Nephron progenitor cell (in vitro differentiated cells): Measurements from ENCODE around the gene SPAG9.
A peak's percentile ranks its signal among the peaks of the same experiment; 100 is the strongest.

Experiments used
- DNase-seq: peaks from one replicate; pipeline ENCODE4 v3.0.0; 2021
- H3K27ac Mint-ChIP-seq: 2 replicates; pipeline ENCODE4 v1.8.0; 2021; ENCODE audit warnings: mild to moderate bottlenecking, moderate library complexity, mixed read lengths
- H3K27me3 Mint-ChIP-seq: 2 replicates; pipeline ENCODE4 v1.8.0; 2021; ENCODE audit warnings: mild to moderate bottlenecking, low read depth, mixed read lengths; ENCODE audit not compliant: poor library complexity
- H3K36me3 Mint-ChIP-seq: 2 replicates; pipeline ENCODE4 v1.8.0; 2021; ENCODE audit warnings: low read depth, mixed read lengths
- H3K4me1 Mint-ChIP-seq: 2 replicates; pipeline ENCODE4 v1.8.0; 2021; ENCODE audit warnings: mixed read lengths
- H3K4me3 Mint-ChIP-seq: 2 replicates; pipeline ENCODE4 v1.8.0; 2021; ENCODE audit warnings: mild to moderate bottlenecking, moderate library complexity, mixed read lengths
- H3K9me3 Mint-ChIP-seq: 2 replicates; pipeline ENCODE4 v1.8.0; 2021; ENCODE audit warnings: mild to moderate bottlenecking, moderate library complexity, mixed read lengths
- CTCF ChIP-seq: fragments of 200-600 bp; sonication (generic); IDR thresholded peaks from 2 replicates; pipeline ENCODE4 v1.5.0; 2021; ENCODE audit warnings: antibody characterized with exemption

SPAG9 gene

GRCh38 chr17:51164911-51165679 is 44.4 kb upstream of the SPAG9 start:
- Mint-ChIP-seq H3K4me1 (peaks cover 28% of the 10 kb centered on the region), H3K4me3 (peak overlapping the region; percentile 96), H3K9me3 (no peaks in the 10 kb centered on the region), H3K27me3 (peaks cover 10% of the 10 kb centered on the region), H3K36me3 (peaks cover 59% of the 10 kb centered on the region), H3K27ac (no peak overlapping the region)
- TF ChIP-seq CTCF = no peak
- peak; percentile 33 for DNase-seq

GRCh38 chr17:51161541-51161940 is 40.9 kb upstream of the SPAG9 start:
- no peak for DNase-seq
- H3K4me1 Mint-ChIP-seq = peaks cover 21% of the 10 kb centered on the region
- H3K4me3 Mint-ChIP-seq = no peak overlapping the region
- H3K27ac Mint-ChIP-seq = no peak overlapping the region
- no peak for TF ChIP-seq CTCF
- H3K36me3 Mint-ChIP-seq = peaks cover 66% of the 10 kb centered on the region
- no peaks in the 10 kb centered on the region for H3K9me3 Mint-ChIP-seq
- H3K27me3 Mint-ChIP-seq = peaks cover 10% of the 10 kb centered on the region

GRCh38 chr17:51159604-51160003 is 38.9 kb upstream of the SPAG9 start:
- peaks cover 5% of the 10 kb centered on the region for H3K4me1 Mint-ChIP-seq
- no peak for TF ChIP-seq CTCF
- no peak overlapping the region for H3K4me3 Mint-ChIP-seq
- H3K36me3 Mint-ChIP-seq = peaks cover 78% of the 10 kb centered on the region
- peaks cover 5% of the 10 kb centered on the region for H3K27me3 Mint-ChIP-seq
- H3K9me3 Mint-ChIP-seq = no peaks in the 10 kb centered on the region
- no peak overlapping the region for H3K27ac Mint-ChIP-seq
- no peak for DNase-seq

GRCh38 chr17:51155416-51155815 is 34.7 kb upstream of the SPAG9 start:
- Mint-ChIP-seq H3K4me3 (no peak overlapping the region), H3K4me1 (peaks cover 5% of the 10 kb centered on the region), H3K36me3 (peaks cover 44% of the 10 kb centered on the region), H3K27me3 (peaks cover 2% of the 10 kb centered on the region), H3K9me3 (no peaks in the 10 kb centered on the region), H3K27ac (no peak overlapping the region)
- no peak for TF ChIP-seq CTCF
- DNase-seq = no peak

- no peak for TF ChIP-seq CTCF
- no peak for DNase-seq
Measured at GRCh38 chr17:51154176-51154575, 33.5 kb upstream of the SPAG9 start.

More at GRCh38 chr17:51154176-51154575, 33.5 kb upstream of the SPAG9 start:
- H3K36me3 Mint-ChIP-seq = peaks cover 34% of the 10 kb centered on the region
- peaks cover 5% of the 10 kb centered on the region for H3K4me1 Mint-ChIP-seq
- no peaks in the 10 kb centered on the region for H3K9me3 Mint-ChIP-seq
- H3K4me3 Mint-ChIP-seq = no peak overlapping the region
- no peaks in the 10 kb centered on the region for H3K27me3 Mint-ChIP-seq
- H3K27ac Mint-ChIP-seq = no peak overlapping the region
